ENCODE data around the gene TMEM174.

The TMEM174 gene

GRCh38 chr5:73152411-73153388 lies 20.3 kb upstream of the TMEM174 start:
- 70 to 71% methylated on average over 14 of the region's 14 CpGs for WGBS, 2 experiments

GRCh38 chr5:73153513-73153912 lies 19.5 kb upstream of the TMEM174 start:
- WGBS, 2 experiments = 80% methylated on average over 7 of the region's 7 CpGs
- H3K4me3 ChIP-seq (ENCODE audit: insufficient read depth, low read depth, low read length) = no peak overlapping the region

More at GRCh38 chr5:73152411-73153388, 20.3 kb upstream of the TMEM174 start:
- Histone ChIP-seq H3K4me1 (ENCODE audit: control insufficient read depth, insufficient read depth, low read length) (peaks cover 8% of the 10 kb centered on the region), H3K9me3 (ENCODE audit: control insufficient read depth, low read length) (no peaks in the 10 kb centered on the region), H3K4me3 (ENCODE audit: insufficient read depth, low read depth, low read length) (no peak overlapping the region), H3K27ac (ENCODE audit: insufficient read depth, low read depth, low read length, poor library complexity, severe bottlenecking) (no peak overlapping the region), H3K27me3 (ENCODE audit: control insufficient read depth, insufficient read depth, low read length, poor library complexity, severe bottlenecking) (no peaks in the 10 kb centered on the region), H3K36me3 (ENCODE audit: control insufficient read depth, insufficient read depth, low read length) (no peaks in the 10 kb centered on the region)

GRCh38 chr5:73154208-73155006 lies 18.6 kb upstream of the TMEM174 start:
- Histone ChIP-seq H3K4me3 (ENCODE audit: insufficient read depth, low read depth, low read length) (no peak overlapping the region), H3K27ac (ENCODE audit: insufficient read depth, low read depth, low read length, poor library complexity, severe bottlenecking) (no peak overlapping the region), H3K9me3 (ENCODE audit: control insufficient read depth, low read length) (no peaks in the 10 kb centered on the region), H3K36me3 (ENCODE audit: control insufficient read depth, insufficient read depth, low read length) (no peaks in the 10 kb centered on the region), H3K4me1 (ENCODE audit: control insufficient read depth, insufficient read depth, low read length) (peaks cover 8% of the 10 kb centered on the region), H3K27me3 (ENCODE audit: control insufficient read depth, insufficient read depth, low read length, poor library complexity, severe bottlenecking) (no peaks in the 10 kb centered on the region)
- WGBS, 2 experiments = 73 to 78% methylated on average over 5 of the region's 5 CpGs

More at GRCh38 chr5:73153513-73153912, 19.5 kb upstream of the TMEM174 start:
- Histone ChIP-seq H3K36me3 (ENCODE audit: control insufficient read depth, insufficient read depth, low read length) (no peaks in the 10 kb centered on the region), H3K27ac (ENCODE audit: insufficient read depth, low read depth, low read length, poor library complexity, severe bottlenecking) (no peak overlapping the region), H3K27me3 (ENCODE audit: control insufficient read depth, insufficient read depth, low read length, poor library complexity, severe bottlenecking) (no peaks in the 10 kb centered on the region), H3K4me1 (ENCODE audit: control insufficient read depth, insufficient read depth, low read length) (peaks cover 8% of the 10 kb centered on the region), H3K9me3 (ENCODE audit: control insufficient read depth, low read length) (no peaks in the 10 kb centered on the region)

GRCh38 chr5:73155271-73156222 lies 17.4 kb upstream of the TMEM174 start:
- no peaks in the 10 kb centered on the region for H3K27me3 ChIP-seq (ENCODE audit: control insufficient read depth, insufficient read depth, low read length, poor library complexity, severe bottlenecking)
- no peaks in the 10 kb centered on the region for H3K36me3 ChIP-seq (ENCODE audit: control insufficient read depth, insufficient read depth, low read length)
- 81 to 82% methylated on average over 18 of the region's 18 CpGs for WGBS, 2 experiments
- no peak overlapping the region for H3K27ac ChIP-seq (ENCODE audit: insufficient read depth, low read depth, low read length, poor library complexity, severe bottlenecking)
- no peaks in the 10 kb centered on the region for H3K9me3 ChIP-seq (ENCODE audit: control insufficient read depth, low read length)
- H3K4me3 ChIP-seq (ENCODE audit: insufficient read depth, low read depth, low read length) = no peak overlapping the region
- H3K4me1 ChIP-seq (ENCODE audit: control insufficient read depth, insufficient read depth, low read length) = peaks cover 8% of the 10 kb centered on the region

- no peaks in the 10 kb centered on the region for H3K27me3 ChIP-seq (ENCODE audit: control insufficient read depth, insufficient read depth, low read length, poor library complexity, severe bottlenecking)
- H3K9me3 ChIP-seq (ENCODE audit: control insufficient read depth, low read length) = no peaks in the 10 kb centered on the region
- H3K36me3 ChIP-seq (ENCODE audit: control insufficient read depth, insufficient read depth, low read length) = no peaks in the 10 kb centered on the region
- WGBS, 2 experiments = 76 to 79% methylated on average over 6 of the region's 6 CpGs
- peaks cover 8% of the 10 kb centered on the region for H3K4me1 ChIP-seq (ENCODE audit: control insufficient read depth, insufficient read depth, low read length)
- H3K27ac ChIP-seq (ENCODE audit: insufficient read depth, low read depth, low read length, poor library complexity, severe bottlenecking) = no peak overlapping the region
- no peak overlapping the region for H3K4me3 ChIP-seq (ENCODE audit: insufficient read depth, low read depth, low read length)
Measured at GRCh38 chr5:73157414-73158303, 15.3 kb upstream of the TMEM174 start.

GRCh38 chr5:73158313-73158712 lies 14.7 kb upstream of the TMEM174 start:
- Histone ChIP-seq H3K27ac (ENCODE audit: insufficient read depth, low read depth, low read length, poor library complexity, severe bottlenecking) (no peak overlapping the region), H3K4me3 (ENCODE audit: insufficient read depth, low read depth, low read length) (no peak overlapping the region), H3K27me3 (ENCODE audit: control insufficient read depth, insufficient read depth, low read length, poor library complexity, severe bottlenecking) (no peaks in the 10 kb centered on the region), H3K36me3 (ENCODE audit: control insufficient read depth, insufficient read depth, low read length) (no peaks in the 10 kb centered on the region), H3K9me3 (ENCODE audit: control insufficient read depth, low read length) (no peaks in the 10 kb centered on the region), H3K4me1 (ENCODE audit: control insufficient read depth, insufficient read depth, low read length) (peaks cover 8% of the 10 kb centered on the region)
- WGBS, 2 experiments = 95 to 97% methylated on average over 4 of the region's 4 CpGs

GRCh38 chr5:73160239-73160671 lies 12.7 kb upstream of the TMEM174 start:
- H3K27ac ChIP-seq (ENCODE audit: insufficient read depth, low read depth, low read length, poor library complexity, severe bottlenecking) = no peak overlapping the region
- 91 to 96% methylated on average over 3 to 4 of the region's 4 CpGs for WGBS, 2 experiments
- no peak overlapping the region for H3K4me3 ChIP-seq (ENCODE audit: insufficient read depth, low read depth, low read length)
- H3K9me3 ChIP-seq (ENCODE audit: control insufficient read depth, low read length) = no peaks in the 10 kb centered on the region
- H3K4me1 ChIP-seq (ENCODE audit: control insufficient read depth, insufficient read depth, low read length) = peaks cover 7% of the 10 kb centered on the region
- H3K36me3 ChIP-seq (ENCODE audit: control insufficient read depth, insufficient read depth, low read length) = no peaks in the 10 kb centered on the region
- H3K27me3 ChIP-seq (ENCODE audit: control insufficient read depth, insufficient read depth, low read length, poor library complexity, severe bottlenecking) = no peaks in the 10 kb centered on the region

- H3K27ac ChIP-seq (ENCODE audit: insufficient read depth, low read depth, low read length, poor library complexity, severe bottlenecking) = no peak overlapping the region
- no peaks in the 10 kb centered on the region for H3K9me3 ChIP-seq (ENCODE audit: control insufficient read depth, low read length)
- no peak overlapping the region for H3K4me3 ChIP-seq (ENCODE audit: insufficient read depth, low read depth, low read length)
- H3K4me1 ChIP-seq (ENCODE audit: control insufficient read depth, insufficient read depth, low read length) = no peaks in the 10 kb centered on the region
- no peaks in the 10 kb centered on the region for H3K36me3 ChIP-seq (ENCODE audit: control insufficient read depth, insufficient read depth, low read length)
- no peaks in the 10 kb centered on the region for H3K27me3 ChIP-seq (ENCODE audit: control insufficient read depth, insufficient read depth, low read length, poor library complexity, severe bottlenecking)
Measured at GRCh38 chr5:73170522-73170921, 2.5 kb upstream of the TMEM174 start.

- Histone ChIP-seq H3K36me3 (ENCODE audit: control insufficient read depth, insufficient read depth, low read length) (no peaks in the 10 kb centered on the region), H3K9me3 (ENCODE audit: control insufficient read depth, low read length) (no peaks in the 10 kb centered on the region), H3K4me1 (ENCODE audit: control insufficient read depth, insufficient read depth, low read length) (no peaks in the 10 kb centered on the region), H3K4me3 (ENCODE audit: insufficient read depth, low read depth, low read length) (no peak overlapping the region), H3K27ac (ENCODE audit: insufficient read depth, low read depth, low read length, poor library complexity, severe bottlenecking) (no peak overlapping the region), H3K27me3 (ENCODE audit: control insufficient read depth, insufficient read depth, low read length, poor library complexity, severe bottlenecking) (no peaks in the 10 kb centered on the region)
Measured at GRCh38 chr5:73171495-73171894, 1.5 kb upstream of the TMEM174 start.

All from ectodermal cell (in vitro differentiated cells).